H1 (cell line): Measurements from ENCODE around the gene MSS51. TPM values are rescaled to one million over a fixed set of nuclear protein-coding genes. Genes with fewer than 3 reads are reported as not detected.

ENCODE experiments used
- CTCF ChIA-PET: fragments of 300-600 bp; sonication (Branson Sonifier 250); formaldehyde crosslinking; loops from one replicate; lab custom pipeline; 2021; ENCODE audit not compliant: partially characterized antibody; lab: Charles Lee
- POLR2A ChIA-PET: fragments of 300-600 bp; sonication (Branson Sonifier 250); formaldehyde crosslinking; loops from one replicate; lab custom pipeline; 2021; ENCODE audit warnings: inconsistent platforms; ENCODE audit not compliant: partially characterized antibody; lab: Charles Lee
- DNase-seq, 2 experiments: peaks; one replicate each; pipeline versions ENCODE4 v3.0.0 to v3.0.0-alpha.2; 2010 to 2022; ENCODE audit warnings: low spot score in 2 of 2, low read depth in 1 of 2, mixed read lengths in 1 of 2
- FAIRE-seq: peaks from 2 replicates; lab custom pipeline; 2011; peaks lifted over from hg19 to GRCh38; lab: Jason Lieb, UNC
- H2AFZ ChIP-seq: 2 replicates; pipeline ENCODE4 v1.8.1; 2012; ENCODE audit warnings: low read length, inconsistent platforms
- H2AK5ac ChIP-seq: 2 replicates; pipeline ENCODE4 v1.6.1; 2013; ENCODE audit warnings: low read depth, low read length
- H2BK120ac ChIP-seq: replicated peaks from 2 replicates; pipeline ENCODE3; 2013; ENCODE audit warnings: low read depth, low read length, inconsistent platforms
- H2BK12ac ChIP-seq: 2 replicates; pipeline ENCODE4 v1.6.1; 2013; ENCODE audit warnings: low read depth, low read length
- H2BK15ac ChIP-seq: 2 replicates; pipeline ENCODE4 v1.6.1; 2013; ENCODE audit warnings: low read length
- H2BK20ac ChIP-seq: 2 replicates; pipeline ENCODE4 v1.6.1; 2013; ENCODE audit warnings: low read length
- H2BK5ac ChIP-seq: 2 replicates; pipeline ENCODE4 v1.6.1; 2013; ENCODE audit warnings: low read depth, low read length
- H3K14ac ChIP-seq: 2 replicates; pipeline ENCODE4 v1.6.1; 2013; ENCODE audit warnings: inconsistent platforms; ENCODE audit not compliant: insufficient read length
- H3K18ac ChIP-seq: 2 replicates; pipeline ENCODE4 v1.6.1; 2013; ENCODE audit warnings: low read length; ENCODE audit errors: extremely low read depth
- H3K23ac ChIP-seq: 2 replicates; pipeline ENCODE4 v1.6.1; 2013; ENCODE audit warnings: inconsistent platforms; ENCODE audit not compliant: insufficient read length
- H3K23me2 ChIP-seq: 2 replicates; pipeline ENCODE4 v1.6.1; 2013; ENCODE audit warnings: low read depth, low read length
- H3K27ac ChIP-seq: 2 replicates; pipeline ENCODE4 v1.6.1; 2011; ENCODE audit warnings: low read depth, low read length, inconsistent platforms
- H3K27me3 ChIP-seq, 4 experiments: replicated peaks in 1 of 4; 1 replicate in 1 of 4; 2 replicates in 3 of 4; pipeline versions ENCODE4 v1.6.1 to v1.8.1; 2011 to 2013; ENCODE audit warnings: low read length in 3 of 4, mild to moderate bottlenecking in 3 of 4, inconsistent platforms in 2 of 4, mixed read lengths in 2 of 4, moderate library complexity in 1 of 4; ENCODE audit not compliant: control insufficient read depth in 3 of 4, insufficient read depth in 3 of 4; ENCODE audit errors: extremely low read depth in 1 of 4
- H3K36me3 ChIP-seq, 4 experiments: 2 replicates each; pipeline versions ENCODE4 v1.6.1 to v1.8.1; 2011 to 2013; ENCODE audit warnings: mild to moderate bottlenecking in 4 of 4, low read length in 3 of 4, moderate library complexity in 2 of 4, control low read depth in 1 of 4, inconsistent platforms in 1 of 4; ENCODE audit not compliant: insufficient read depth in 4 of 4, control insufficient read depth in 2 of 4
- H3K4ac ChIP-seq: replicated peaks from 2 replicates; pipeline ENCODE3; 2013; ENCODE audit warnings: low read length, low read depth, mixed read lengths, inconsistent platforms; ENCODE audit not compliant: insufficient read length
- H3K4me1 ChIP-seq, 4 experiments: replicated peaks in 1 of 4; 1 replicate in 1 of 4; 2 replicates in 3 of 4; pipeline versions ENCODE4 v1.6.1 to v1.8.1; 2011 to 2013; ENCODE audit warnings: low read length in 3 of 4, inconsistent platforms in 2 of 4, mixed read lengths in 1 of 4; ENCODE audit not compliant: insufficient read depth in 4 of 4, control insufficient read depth in 3 of 4
- H3K4me2 ChIP-seq, 2 experiments: 2 replicates each; pipeline versions ENCODE4 v1.6.1 to v1.8.1; 2011 to 2013; ENCODE audit warnings: low read depth in 2 of 2, low read length in 2 of 2, control low read depth in 1 of 2, inconsistent platforms in 1 of 2, mild to moderate bottlenecking in 1 of 2; ENCODE audit not compliant: insufficient read depth in 1 of 2
- H3K4me3 ChIP-seq, 4 experiments: fragments of 200-600, 300-600 bp in 1 of 4; sonication (generic), shearing (Covaris generic), sonication (Bioruptor Twin) in 1 of 4; 2 replicates each; pipeline versions ENCODE4 v1.5.1 to v1.8.1; 2011 to 2016; ENCODE audit warnings: low read length in 4 of 4, low read depth in 3 of 4, control low read depth in 2 of 4, inconsistent platforms in 2 of 4, mild to moderate bottlenecking in 2 of 4, mixed read lengths in 1 of 4, moderate library complexity in 1 of 4; ENCODE audit not compliant: insufficient read depth in 2 of 4; ENCODE audit errors: extremely low read depth in 1 of 4
- H3K56ac ChIP-seq: replicated peaks from 2 replicates; pipeline ENCODE3; 2013; ENCODE audit warnings: low read depth, mild to moderate bottlenecking, mixed read lengths, low read length, inconsistent platforms; ENCODE audit not compliant: insufficient read length
- H3K79me1 ChIP-seq: 2 replicates; pipeline ENCODE4 v1.6.1; 2013; ENCODE audit warnings: low read depth, low read length, control low read depth
- H3K79me2 ChIP-seq, 2 experiments: 2 replicates each; pipeline versions ENCODE4 v1.6.1 to v1.8.1; 2012 to 2013; ENCODE audit warnings: low read length in 2 of 2, mild to moderate bottlenecking in 2 of 2, inconsistent platforms in 1 of 2; ENCODE audit not compliant: insufficient read depth in 2 of 2, control insufficient read depth in 1 of 2
- H3K9ac ChIP-seq, 4 experiments: replicated peaks in 1 of 4; 1 replicate in 1 of 4; 2 replicates in 3 of 4; pipeline versions ENCODE4 v1.6.1 to v1.8.1; 2011 to 2013; ENCODE audit warnings: low read depth in 3 of 4, low read length in 3 of 4, control low read depth in 2 of 4, mild to moderate bottlenecking in 2 of 4, moderate library complexity in 2 of 4, inconsistent platforms in 1 of 4; ENCODE audit errors: extremely low read depth in 1 of 4
- H3K9me3 ChIP-seq, 2 experiments: 2 replicates each; pipeline versions ENCODE4 v1.6.1 to v1.8.1; 2012 to 2013; ENCODE audit warnings: mild to moderate bottlenecking in 2 of 2, moderate library complexity in 2 of 2, control low read depth in 1 of 2, inconsistent platforms in 1 of 2, low read depth in 1 of 2, low read length in 1 of 2, mixed read lengths in 1 of 2; ENCODE audit not compliant: insufficient read depth in 2 of 2
- H4K20me1 ChIP-seq, 2 experiments: replicated peaks in 1 of 2; 2 replicates each; pipeline versions ENCODE3 to v1.8.1; 2011 to 2013; ENCODE audit warnings: inconsistent platforms in 2 of 2, low read length in 2 of 2, mild to moderate bottlenecking in 1 of 2; ENCODE audit not compliant: insufficient read depth in 2 of 2, control insufficient read depth in 1 of 2
- H4K5ac ChIP-seq: 2 replicates; pipeline ENCODE4 v1.6.1; 2013; ENCODE audit warnings: low read length, low read depth, mixed read lengths, inconsistent platforms; ENCODE audit not compliant: insufficient read length
- H4K8ac ChIP-seq: 2 replicates; pipeline ENCODE4 v1.8.0; 2013; ENCODE audit warnings: mild to moderate bottlenecking, moderate library complexity, low read length, inconsistent platforms; ENCODE audit not compliant: insufficient read depth; ENCODE audit errors: extremely low read depth
- H4K91ac ChIP-seq: replicated peaks from 2 replicates; pipeline ENCODE3; 2013; ENCODE audit warnings: low read length, mixed read lengths, inconsistent platforms; ENCODE audit not compliant: insufficient read length
- ATF2 ChIP-seq: IDR thresholded peaks from 2 replicates; pipeline ENCODE4 v1.6.1; 2012; ENCODE audit warnings: low read length, inconsistent platforms
- POLR2AphosphoS5 ChIP-seq: IDR thresholded peaks from 2 replicates; pipeline ENCODE4 v1.6.1; 2011; ENCODE audit warnings: low read depth, low read length
- SUZ12 ChIP-seq: fragments of 200-600 bp; sonication (generic); IDR thresholded peaks from 2 replicates; pipeline ENCODE4 v1.6.1; 2012; ENCODE audit warnings: mild to moderate bottlenecking, inconsistent platforms, low read length, moderate library complexity, mixed read lengths
- TBP ChIP-seq: IDR thresholded peaks from 2 replicates; pipeline ENCODE4 v1.6.1; 2011; ENCODE audit warnings: low read depth, low read length, improper control_type of control experiment
- TEAD4 ChIP-seq: IDR thresholded peaks from 2 replicates; pipeline ENCODE4 v1.6.1; 2012; ENCODE audit warnings: low read depth, low read length, inconsistent platforms, mixed read lengths
- WGBS, 2 experiments: shearing (Covaris generic) in 1 of 2; methylation state at CpG; one replicate each; pipeline versions ENCODE4 v1.1.6 to v1.1.7; 2013 to 2015; ENCODE audit warnings: low lambda C conversion rate in 2 of 2, mixed read lengths in 2 of 2, inconsistent platforms in 1 of 2, low coverage in 1 of 2, missing lambda C conversion rate in 1 of 2; ENCODE audit not compliant: insufficient replicate concordance in 2 of 2, insufficient coverage in 1 of 2, insufficient read length in 1 of 2; ENCODE audit errors: extremely low coverage in 1 of 2, missing lambda C conversion rate in 1 of 2; 5-methylcytosine and 5-hydroxymethylcytosine counted together
- polyA plus RNA-seq, 7 experiments: library from polyadenylated mRNA; depleted of rRNA in 3 of 7; stranded (reverse) in 5 of 7; unstranded in 2 of 7; fragments of >200 nt in 5 of 7; fragments of 200-250 nt in 2 of 7; gene quantifications; 1 replicate in 5 of 7; 2 replicates in 1 of 7; 4 replicates in 1 of 7; pipeline versions ENCODE4 v1.2.1 to v1.2.3, GENCODE V29; 2011 to 2013; ENCODE audit warnings: missing spikeins in 2 of 7, mixed read lengths in 2 of 7
- total RNA-seq: library from RNA; stranded (reverse); fragmentation: NEBNext Ultra II Directional; extraction: Animal tissue kit (Norgen Biotek cat#: 25700); gene quantifications from 2 replicates; pipeline ENCODE4 v1.2.1, GENCODE V29; 2021

MSS51 gene
- total and polyA plus RNA-seq, 2 of the 8 experiments (the other 6 are each of a cell fraction or from before 2014, with no cell fraction given): 1.5 to 1.7 TPM

- H3K79me2 ChIP-seq: no peaks in the 10 kb centered on the region
- no peak overlapping the region for H4K5ac ChIP-seq
- H3K56ac ChIP-seq: no peak overlapping the region
- no peak overlapping the region for H2BK15ac ChIP-seq
- H3K9ac ChIP-seq: no peak overlapping the region
- H3K23ac ChIP-seq: no peak overlapping the region
- no peak overlapping the region for H3K27ac ChIP-seq
- no peak overlapping the region for H2BK12ac ChIP-seq
- H3K23me2 ChIP-seq: no peaks in the 10 kb centered on the region
- CTCF ChIA-PET: no interaction called here
- 93% methylated on average over 4 of the region's 4 CpGs; no CpG with 5 or more reads in 1 of the 2 experiments for WGBS, 2 experiments
- H3K36me3 ChIP-seq: peaks cover 0 to 41% (median 13%) of the 10 kb centered on the region in 4 experiments; a peak in 4 of 8 replicates
- H3K79me1 ChIP-seq: no peaks in the 10 kb centered on the region
- H3K18ac ChIP-seq: no peak overlapping the region
- H3K14ac ChIP-seq: no peak overlapping the region
- POLR2A ChIA-PET: no interaction called here
- H3K4me2 ChIP-seq: no peak overlapping the region
- no peak overlapping the region for H4K8ac ChIP-seq
- no peak overlapping the region for H3K4me3 ChIP-seq
- H4K91ac ChIP-seq: no peak overlapping the region
- H2BK20ac ChIP-seq: no peak overlapping the region
- no peak overlapping the region for H2AFZ ChIP-seq
- no peak overlapping the region for H2AK5ac ChIP-seq
- no peak overlapping the region for H2BK5ac ChIP-seq
- H3K9me3 ChIP-seq: no peaks in the 10 kb centered on the region
- H4K20me1 ChIP-seq: peaks cover 0 to 1% of the 10 kb centered on the region in 2 experiments
- no peak for FAIRE-seq
- H3K4ac ChIP-seq: no peak overlapping the region
- no peak overlapping the region for H2BK120ac ChIP-seq
- H3K4me1 ChIP-seq: no peaks in the 10 kb centered on the region
- no peak for DNase-seq
- no peaks in the 10 kb centered on the region for H3K27me3 ChIP-seq
- TF ChIP-seq TBP: no peak
- TF ChIP-seq POLR2AphosphoS5: no peak
- TF ChIP-seq TEAD4: no peak
- no peak for TF ChIP-seq ATF2
- TF ChIP-seq SUZ12: no peak
These were observed 45.1 kb downstream of the MSS51 start for GRCh38 chr10:73388228-73388627.
